Upper lobe of left lung (tissue), 6 donors: ENCODE results near the gene SYNM. TPM values are rescaled to one million over a fixed set of nuclear protein-coding genes. Genes with fewer than 3 reads are reported as not detected.
A peak's percentile ranks its signal among the peaks of the same experiment; 100 is the strongest.

Experiments
- ATAC-seq, 2 donors: fragments of 200-7000 bp; cut with Tn5 transposase; one replicate each; pipeline ENCODE4 v1.9.1; 2022; ENCODE audit warnings: mild to moderate bottlenecking in 2 of 2, moderate library complexity in 2 of 2; ENCODE audit not compliant: low FRiP score in 2 of 2
- DNase-seq, 2 donors: peaks; one replicate each; pipeline ENCODE4 v3.0.0-alpha.2; 2019 to 2020
- H3K27ac ChIP-seq, 4 donors: fragments of 200-600 bp; sonication (generic); one replicate each; pipeline ENCODE4 v1.5.1; 2016 to 2019
- H3K27me3 ChIP-seq, 4 donors: fragments of 200-600 bp; sonication (generic); one replicate each; pipeline ENCODE4 v1.5.1; 2017 to 2019
- H3K36me3 ChIP-seq, 4 donors: fragments of 200-600 bp; sonication (generic); one replicate each; pipeline ENCODE4 v1.5.1; 2016 to 2019
- H3K4me1 ChIP-seq, 4 donors: fragments of 200-600 bp; sonication (generic); one replicate each; pipeline ENCODE4 v1.5.1; 2018 to 2019
- H3K4me3 ChIP-seq, 4 donors: fragments of 200-600 bp; sonication (generic); one replicate each; pipeline ENCODE4 v1.5.1; 2017 to 2019; ENCODE audit warnings: mild to moderate bottlenecking in 2 of 4, moderate library complexity in 1 of 4
- H3K9me3 ChIP-seq, 4 donors: fragments of 200-600 bp; sonication (generic); one replicate each; pipeline ENCODE4 v1.5.1; 2018 to 2019
- EP300 ChIP-seq, 4 donors: sonication (generic); formaldehyde crosslinking; IDR thresholded peaks; one replicate each; pipeline ENCODE4 v1.5.1; 2017; ENCODE audit warnings: antibody characterized with exemption in 4 of 4, control low read depth in 2 of 4
- POLR2A ChIP-seq, 4 donors: fragments of 450-650 bp; IDR thresholded peaks; one replicate each; pipeline ENCODE4 v1.5.1; 2016 to 2017; ENCODE audit warnings: antibody characterized with exemption in 4 of 4, mild to moderate bottlenecking in 2 of 4
- POLR2AphosphoS5 ChIP-seq, 2 donors: sonication (generic); formaldehyde crosslinking; IDR thresholded peaks; one replicate each; pipeline ENCODE4 v1.5.1; 2017; ENCODE audit warnings: antibody characterized with exemption in 2 of 2
- WGBS, 2 donors: methylation state at CpG; one replicate each; pipeline ENCODE4 v1.1.5; 2017 to 2018; 5-methylcytosine and 5-hydroxymethylcytosine counted together
- total RNA-seq, 6 donors: library from RNA; depleted of rRNA in 4 of 6; stranded (reverse); fragments of >200 nt in 4 of 6; gene quantifications; one replicate each; pipeline versions ENCODE4 v1.1.0 to v1.2.1, GENCODE V29; 2016 to 2021
- TF ChIP-seq, protein P1 (sequence below), 6 experiments: fragments of 450-650 bp in 4 of 6; fragments of 200-600 bp in 2 of 6; sonication (generic) in 2 of 6; IDR thresholded peaks; one replicate each; pipeline ENCODE4 v1.5.1; 2016 to 2019; ENCODE audit warnings: antibody characterized with exemption in 6 of 6
- donor health status: DM: no; HTN: no; CAD: no; lungs with moderate emphysema.
- donor health status: DM: no; HTN: yes; CAD: no; lungs with severe emphysema.

SYNM gene
- total RNA-seq, 6 donors from 2014 or later, result 8.2 to 50.1 (median 19.1) TPM

DNA sequence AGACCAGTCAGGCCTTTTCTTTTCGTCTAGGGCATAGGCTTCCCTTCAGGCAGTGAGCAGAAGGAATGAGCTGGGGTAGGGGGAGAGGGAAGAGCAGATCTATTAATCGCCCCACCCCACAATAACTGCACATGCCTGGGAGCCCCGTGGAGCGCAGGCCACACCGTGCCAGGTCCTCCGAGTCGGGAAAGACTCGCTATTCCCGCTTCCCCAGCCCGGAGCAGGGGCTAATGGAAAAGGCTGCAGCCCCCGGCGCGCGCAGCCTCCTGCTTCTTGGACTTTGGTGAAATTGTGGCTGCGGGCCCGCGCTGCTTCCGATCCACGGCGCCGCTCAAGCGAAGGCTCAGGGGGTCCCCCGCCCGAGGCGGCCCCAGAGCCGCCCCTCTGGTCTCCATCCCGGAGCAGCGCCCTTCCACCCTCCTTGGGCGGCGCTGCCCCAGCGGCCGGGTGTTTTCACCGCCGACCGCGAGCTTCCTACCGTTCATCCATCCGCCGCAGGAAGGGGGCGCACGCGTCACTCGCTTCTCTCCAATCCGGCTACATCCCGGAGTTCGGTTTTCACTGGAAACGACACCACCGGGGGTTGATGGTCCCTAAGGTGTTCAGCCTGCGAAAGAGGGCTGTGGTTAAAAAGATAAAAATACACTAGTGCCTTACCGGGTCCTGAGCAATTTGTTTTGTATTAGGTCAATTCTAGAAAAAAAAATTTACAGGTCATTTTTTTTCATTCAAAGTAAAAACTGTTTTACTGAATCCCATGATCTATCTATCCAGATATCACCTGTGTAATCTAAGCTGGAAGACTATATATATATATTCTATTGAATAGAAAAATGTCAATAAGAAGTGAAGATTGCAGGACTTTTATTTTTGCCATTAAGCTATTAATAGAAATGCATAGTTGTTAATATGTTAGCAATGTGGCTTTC is 4.4 kb upstream of the SYNM start:
- 5 to 6% methylated on average over 22 to 37 of the region's 50 CpGs for WGBS, 2 donors
- Histone ChIP-seq H3K36me3 (no peaks in the 10 kb centered on the region), H3K27ac (no peak overlapping the region), H3K27me3 (peaks cover 0 to 8% (median 4%) of the 10 kb centered on the region in 4 donors), H3K9me3 (no peaks in the 10 kb centered on the region), H3K4me3 (peak overlapping the region in 3 of 4 donors; percentile 12 to 23 (median 23)), H3K4me1 (peaks cover 9 to 19% (median 15%) of the 10 kb centered on the region in 4 donors)
- peak; percentile 66 to 93 for DNase-seq
- ATAC-seq, result peak in 1 of 2 donors; percentile 81
- TF ChIP-seq POLR2AphosphoS5 (IDR thresholded peaks at IDR 0.05), result no peak
- TF ChIP-seq, protein P1, sequence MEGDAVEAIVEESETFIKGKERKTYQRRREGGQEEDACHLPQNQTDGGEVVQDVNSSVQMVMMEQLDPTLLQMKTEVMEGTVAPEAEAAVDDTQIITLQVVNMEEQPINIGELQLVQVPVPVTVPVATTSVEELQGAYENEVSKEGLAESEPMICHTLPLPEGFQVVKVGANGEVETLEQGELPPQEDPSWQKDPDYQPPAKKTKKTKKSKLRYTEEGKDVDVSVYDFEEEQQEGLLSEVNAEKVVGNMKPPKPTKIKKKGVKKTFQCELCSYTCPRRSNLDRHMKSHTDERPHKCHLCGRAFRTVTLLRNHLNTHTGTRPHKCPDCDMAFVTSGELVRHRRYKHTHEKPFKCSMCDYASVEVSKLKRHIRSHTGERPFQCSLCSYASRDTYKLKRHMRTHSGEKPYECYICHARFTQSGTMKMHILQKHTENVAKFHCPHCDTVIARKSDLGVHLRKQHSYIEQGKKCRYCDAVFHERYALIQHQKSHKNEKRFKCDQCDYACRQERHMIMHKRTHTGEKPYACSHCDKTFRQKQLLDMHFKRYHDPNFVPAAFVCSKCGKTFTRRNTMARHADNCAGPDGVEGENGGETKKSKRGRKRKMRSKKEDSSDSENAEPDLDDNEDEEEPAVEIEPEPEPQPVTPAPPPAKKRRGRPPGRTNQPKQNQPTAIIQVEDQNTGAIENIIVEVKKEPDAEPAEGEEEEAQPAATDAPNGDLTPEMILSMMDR (IDR thresholded peaks at IDR 0.05), result peak; percentile 62 to 79 (median 70)

DNA sequence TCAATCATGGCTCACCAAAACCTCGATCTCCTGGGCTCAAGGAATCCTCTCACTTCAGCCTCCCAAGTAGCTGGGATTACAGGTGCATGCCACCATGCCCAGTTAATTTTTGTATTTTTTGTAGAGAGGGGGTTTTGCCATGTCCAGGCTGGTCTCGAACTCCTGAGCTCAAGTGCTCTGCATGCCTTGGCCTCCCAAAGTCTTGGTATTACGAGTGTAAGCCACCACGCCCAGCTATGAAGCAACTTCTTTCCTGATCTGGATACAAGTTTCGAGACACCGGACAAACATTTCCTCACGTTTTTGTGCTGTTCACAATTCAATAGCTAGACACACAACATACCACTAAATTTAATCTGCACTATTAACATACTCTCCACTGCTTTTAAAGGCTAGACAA is 3.4 kb upstream of the SYNM start:
- DNase-seq (no peak), ATAC-seq (no peak)
- Histone ChIP-seq H3K27ac (no peak overlapping the region), H3K4me3 (no peak overlapping the region), H3K27me3 (peaks cover 0 to 17% (median 9%) of the 10 kb centered on the region in 4 donors), H3K36me3 (no peaks in the 10 kb centered on the region), H3K4me1 (peaks cover 19 to 29% (median 23%) of the 10 kb centered on the region in 4 donors), H3K9me3 (no peaks in the 10 kb centered on the region)
- WGBS, 2 donors, result 54 to 61% methylated on average over 7 of the region's 7 CpGs
- TF ChIP-seq POLR2A (IDR thresholded peaks at IDR 0.05) (no peak), EP300 (IDR thresholded peaks at IDR 0.05) (no peak), POLR2AphosphoS5 (IDR thresholded peaks at IDR 0.05) (no peak)
- TF ChIP-seq, protein P1 (IDR thresholded peaks at IDR 0.05), result no peak

DNA sequence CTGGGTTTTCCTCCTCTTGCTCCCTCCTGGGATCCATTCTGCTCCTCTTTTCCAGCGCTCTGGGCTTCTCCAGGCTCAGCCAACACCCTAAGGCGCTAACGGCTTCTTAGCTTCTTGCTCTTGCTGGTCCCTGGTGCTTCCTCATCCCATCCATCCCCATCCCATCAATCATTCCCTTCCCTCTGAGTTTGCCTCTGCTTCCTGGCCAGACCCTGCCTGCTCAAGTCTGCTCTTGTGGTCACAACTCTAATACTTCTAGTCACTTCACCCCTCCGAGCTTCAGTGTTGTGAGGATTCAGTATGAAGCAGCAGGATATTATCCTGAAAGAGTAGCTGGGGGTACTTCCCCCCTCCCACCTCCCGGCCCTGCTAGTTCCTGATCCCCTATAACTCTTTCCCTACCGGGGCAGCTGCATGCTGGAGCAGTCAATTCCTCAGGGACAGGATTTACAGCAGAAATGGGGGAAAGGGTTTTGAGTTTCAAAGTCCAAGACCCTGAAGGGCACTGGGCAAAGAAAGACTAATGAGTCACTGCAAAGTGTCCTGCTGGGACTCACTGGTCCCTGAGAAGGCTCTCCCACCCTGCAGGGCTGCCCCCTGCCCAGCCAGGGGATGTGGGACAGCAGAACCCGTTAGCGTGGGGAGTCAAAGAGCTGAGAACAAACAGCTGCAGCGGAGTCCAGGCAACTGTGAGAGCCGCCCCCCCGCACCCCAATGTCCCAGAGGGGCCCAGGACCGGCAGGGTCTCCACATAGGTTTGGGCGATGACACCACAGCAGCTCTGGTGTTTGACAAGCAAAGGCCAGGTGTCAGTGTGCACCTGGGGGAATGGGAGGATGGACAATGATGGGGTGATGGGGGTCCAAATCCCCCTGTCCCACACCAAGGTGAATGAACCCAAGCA is 2.3 kb upstream of the SYNM start:
- TF ChIP-seq, protein P1 (IDR thresholded peaks at IDR 0.05), result no peak
- no peak for TF ChIP-seq POLR2AphosphoS5 (IDR thresholded peaks at IDR 0.05)
- TF ChIP-seq EP300 (IDR thresholded peaks at IDR 0.05), result no peak
- TF ChIP-seq POLR2A (IDR thresholded peaks at IDR 0.05), result no peak
- Histone ChIP-seq H3K36me3 (no peaks in the 10 kb centered on the region), H3K9me3 (no peaks in the 10 kb centered on the region), H3K27me3 (peaks cover 0 to 17% (median 9%) of the 10 kb centered on the region in 4 donors), H3K27ac (no peak overlapping the region), H3K4me1 (peaks cover 21 to 36% (median 25%) of the 10 kb centered on the region in 4 donors), H3K4me3 (no peak overlapping the region)
- 66 to 75% methylated on average over 7 to 13 of the region's 13 CpGs for WGBS, 2 donors
- ATAC-seq (no peak), DNase-seq (no peak)

DNA sequence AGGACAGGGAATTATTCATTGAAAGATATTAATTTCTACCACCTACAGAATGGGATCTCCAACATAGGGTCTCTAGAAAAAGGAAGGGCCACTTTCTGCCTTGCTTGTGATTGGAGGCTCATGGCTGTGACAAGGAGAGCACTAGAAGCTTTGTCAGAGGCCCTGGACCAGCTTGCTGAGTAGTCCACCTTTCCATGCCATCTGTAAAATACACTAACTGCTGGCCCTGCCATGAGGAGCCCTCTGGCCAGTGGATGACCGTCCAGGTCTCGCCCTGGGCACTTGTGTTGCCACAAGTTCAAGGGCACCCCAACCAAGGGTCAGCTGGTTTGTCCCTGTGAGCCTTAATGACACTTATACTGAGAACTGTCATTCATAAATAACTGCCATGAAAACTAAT is 1.6 kb upstream of the SYNM start:
- H3K27ac ChIP-seq, result no peak overlapping the region
- peaks cover 21 to 39% (median 25%) of the 10 kb centered on the region in 4 donors for H3K4me1 ChIP-seq
- H3K4me3 ChIP-seq, result no peak overlapping the region
- 73 to 100% methylated on average over 1 to 2 of the region's 2 CpGs for WGBS, 2 donors
- no peak for ATAC-seq
- no peak for TF ChIP-seq POLR2A (IDR thresholded peaks at IDR 0.05)
- no peak for TF ChIP-seq POLR2AphosphoS5 (IDR thresholded peaks at IDR 0.05)
- TF ChIP-seq EP300 (IDR thresholded peaks at IDR 0.05), result no peak
- TF ChIP-seq, protein P1 (IDR thresholded peaks at IDR 0.05), result no peak
- no peaks in the 10 kb centered on the region for H3K36me3 ChIP-seq
- no peak for DNase-seq
- H3K27me3 ChIP-seq, result peaks cover 0 to 17% (median 9%) of the 10 kb centered on the region in 4 donors
- no peaks in the 10 kb centered on the region for H3K9me3 ChIP-seq
